Left ventricle myocardium inferior (tissue), 1 donor: ENCODE data around the gene NBEA. TPM values are rescaled to one million over a fixed set of nuclear protein-coding genes. Genes with fewer than 3 reads are reported as not detected.

Experiments used
- DNase-seq: peaks from one replicate; pipeline ENCODE4 v3.0.0-alpha.2; 2020
- H3K27ac ChIP-seq: fragments of 200-600 bp; replicated peaks from 2 replicates; pipeline ENCODE4 v1.8.0; 2021
- H3K27me3 ChIP-seq: fragments of 200-600 bp; 2 replicates; pipeline ENCODE4 v1.8.0; 2021; ENCODE audit warnings: low read depth
- H3K36me3 ChIP-seq: fragments of 200-600 bp; 2 replicates; pipeline ENCODE4 v1.8.0; 2021
- H3K4me1 ChIP-seq: fragments of 200-600 bp; 2 replicates; pipeline ENCODE4 v1.8.0; 2021
- H3K4me3 ChIP-seq: fragments of 200-600 bp; 2 replicates; pipeline ENCODE4 v1.8.0; 2021; ENCODE audit warnings: mild to moderate bottlenecking, moderate library complexity
- H3K9me3 ChIP-seq: fragments of 200-600 bp; replicated peaks from 2 replicates; pipeline ENCODE4 v1.8.0; 2021
- CTCF ChIP-seq: fragments of 200-600 bp; IDR thresholded peaks from 2 replicates; pipeline ENCODE4 v1.8.0; 2021; ENCODE audit warnings: antibody characterized with exemption, mild to moderate bottlenecking, borderline replicate concordance
- intact Hi-C: fragments of 100-400 bp; cut with micrococcal nuclease; formaldehyde crosslinking; loops from one replicate; pipeline ENCODE4 v1.11.0; 2022
- total RNA-seq: library from RNA; stranded (reverse); fragmentation: NEBNext Ultra II Directional; extraction: Animal tissue kit (Norgen Biotek cat#: 25700); gene quantifications from one replicate; pipeline ENCODE4 v1.2.1, GENCODE V29; 2021
- donor health status: DM: no; HTN: yes; CAD: no; lungs with severe emphysema.

Gene NBEA
- total RNA-seq, 1 donor from 2014 or later = 21.0 TPM

GRCh38 chr13:34942732-34943435 is 814 bp downstream of the NBEA start:
- intact Hi-C loops = no loop called here
- H3K27ac ChIP-seq = peak overlapping the region; percentile 84
- DNase-seq = peak; percentile 24

GRCh38 chr13:34943436-34944273 is 1.6 kb downstream of the NBEA start:
- Histone ChIP-seq H3K27me3 (no peaks in the 10 kb centered on the region), H3K36me3 (no peaks in the 10 kb centered on the region), H3K9me3 (no peaks in the 10 kb centered on the region), H3K27ac (peak overlapping the region; percentile 84), H3K4me3 (peak overlapping the region; percentile 94), H3K4me1 (peaks cover 50% of the 10 kb centered on the region)
- TF ChIP-seq CTCF = no peak
- intact Hi-C loops = no loop called here
- no peak for DNase-seq

More at GRCh38 chr13:34942732-34943435, 814 bp downstream of the NBEA start:
- no peaks in the 10 kb centered on the region for H3K27me3 ChIP-seq
- peaks cover 50% of the 10 kb centered on the region for H3K4me1 ChIP-seq
- no peaks in the 10 kb centered on the region for H3K9me3 ChIP-seq
- peak overlapping the region; percentile 94 for H3K4me3 ChIP-seq
- no peaks in the 10 kb centered on the region for H3K36me3 ChIP-seq
- TF ChIP-seq CTCF = no peak

DNA sequence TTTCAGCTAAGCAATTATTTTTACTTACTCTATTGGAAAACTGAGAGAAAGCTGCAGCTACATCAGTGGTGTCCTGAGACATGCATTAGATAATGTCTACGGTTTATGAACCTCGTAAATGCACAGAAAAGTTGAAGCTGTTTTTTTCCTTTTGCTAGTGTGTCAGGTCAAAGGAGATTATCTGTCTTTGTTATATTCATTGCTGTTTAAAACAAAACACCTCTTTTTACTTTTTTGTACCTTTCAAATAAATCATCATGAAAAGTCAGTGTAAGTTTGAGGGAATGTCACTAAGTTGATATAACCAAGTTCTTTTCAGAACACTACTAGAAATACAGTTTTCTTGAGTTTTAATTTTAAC is 2.2 kb downstream of the NBEA start:
- no peaks in the 10 kb centered on the region for H3K36me3 ChIP-seq
- DNase-seq = no peak
- intact Hi-C loops = no loop called here
- no peaks in the 10 kb centered on the region for H3K27me3 ChIP-seq
- TF ChIP-seq CTCF = no peak
- H3K4me3 ChIP-seq = peak overlapping the region; percentile 94
- no peak overlapping the region for H3K27ac ChIP-seq
- H3K4me1 ChIP-seq = peaks cover 52% of the 10 kb centered on the region
- no peaks in the 10 kb centered on the region for H3K9me3 ChIP-seq

DNA sequence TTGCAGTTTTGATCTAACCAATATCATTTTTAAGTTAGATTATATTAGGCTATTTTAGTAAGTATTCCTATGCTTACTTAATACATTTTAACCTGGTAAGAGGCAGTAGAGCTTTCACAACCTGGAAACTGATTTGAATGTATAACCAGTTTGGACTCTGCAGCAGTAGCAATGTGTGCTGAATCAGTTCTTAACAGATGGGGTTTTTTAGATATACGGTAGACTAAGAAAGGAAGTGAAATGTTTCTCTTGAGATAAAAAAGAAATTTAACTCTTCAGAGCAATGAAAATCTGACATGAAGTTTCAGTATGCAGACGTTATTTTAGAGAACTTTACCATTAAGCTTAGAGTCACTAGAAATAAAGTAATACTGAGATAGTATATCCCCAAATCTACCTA is 2.7 kb downstream of the NBEA start:
- no peak for TF ChIP-seq CTCF
- intact Hi-C loops = no loop called here
- no peaks in the 10 kb centered on the region for H3K27me3 ChIP-seq
- no peak for DNase-seq
- H3K9me3 ChIP-seq = no peaks in the 10 kb centered on the region
- peaks cover 55% of the 10 kb centered on the region for H3K4me1 ChIP-seq
- H3K36me3 ChIP-seq = no peaks in the 10 kb centered on the region
- H3K27ac ChIP-seq = no peak overlapping the region
- peak overlapping the region; percentile 94 for H3K4me3 ChIP-seq

GRCh38 chr13:34951528-34951927 is 9.5 kb downstream of the NBEA start:
- TF ChIP-seq CTCF = no peak
- H3K27ac ChIP-seq = no peak overlapping the region
- H3K4me1 ChIP-seq = peaks cover 6% of the 10 kb centered on the region
- intact Hi-C loops = no loop called here
- H3K9me3 ChIP-seq = peaks cover 8% of the 10 kb centered on the region
- no peak overlapping the region for H3K4me3 ChIP-seq
- DNase-seq = no peak
- H3K27me3 ChIP-seq = no peaks in the 10 kb centered on the region
- H3K36me3 ChIP-seq = no peaks in the 10 kb centered on the region
